GM18858 (cell line): ENCODE results near the gene SLF2.

Experiments
- ATAC-seq: cut with Tn5 transposase; IDR thresholded peaks from one replicate; pipeline ENCODE4 v1.9.1; 2021; ENCODE audit not compliant: unreplicated experiment

The SLF2 gene

GRCh38 chr10:100978121-100978900, 65.5 kb downstream of the SLF2 start:
- no peak for ATAC-seq

- no peak for ATAC-seq
Measured at GRCh38 chr10:100978901-100979195, 66.1 kb downstream of the SLF2 start.

- no peak for ATAC-seq
Measured at GRCh38 chr10:100979791-100980272, 67.1 kb downstream of the SLF2 start.

GRCh38 chr10:100980311-100980710, 67.5 kb downstream of the SLF2 start:
- no peak for ATAC-seq

GRCh38 chr10:100980711-100981110, 67.9 kb downstream of the SLF2 start:
- ATAC-seq = no peak

GRCh38 chr10:100981178-100981772, 68.5 kb downstream of the SLF2 start:
- no peak for ATAC-seq

GRCh38 chr10:100982916-100983830, 70.4 kb downstream of the SLF2 start:
- no peak for ATAC-seq

- ATAC-seq = no peak
Measured at GRCh38 chr10:100983868-100984671, 71.3 kb downstream of the SLF2 start.

GRCh38 chr10:100984672-100985177, 72.0 kb downstream of the SLF2 start:
- ATAC-seq = no peak

GRCh38 chr10:100985336-100985735, 72.6 kb downstream of the SLF2 start:
- no peak for ATAC-seq

GRCh38 chr10:100986623-100986951, 73.8 kb downstream of the SLF2 start:
- ATAC-seq = no peak

GRCh38 chr10:100986952-100987684, 74.4 kb downstream of the SLF2 start, which contains the start of the genes MRPL43 and TWNK:
Gene MRPL43 (minus strand): TSS chr10:100987497. CDS start chr10:100987443, 54 bp downstream.
Gene TWNK (plus strand): TSS chr10:100987543. CDS start chr10:100988211, 668 bp downstream.
- peak; percentile 52 for ATAC-seq

GRCh38 chr10:100987685-100988049, 74.9 kb downstream of the SLF2 start:
- ATAC-seq = no peak

GRCh38 chr10:100988166-100988565, 75.4 kb downstream of the SLF2 start:
- ATAC-seq = no peak

- no peak for ATAC-seq
Measured at GRCh38 chr10:100989088-100989487, 76.3 kb downstream of the SLF2 start.

- no peak for ATAC-seq
Measured at GRCh38 chr10:100993986-100994708, 81.4 kb downstream of the SLF2 start.

- no peak for ATAC-seq
Measured at GRCh38 chr10:100995181-100995580, 82.4 kb downstream of the SLF2 start.

- no peak for ATAC-seq
Measured at GRCh38 chr10:100996678-100997359, 84.1 kb downstream of the SLF2 start.
